Activated CD8-positive, alpha-beta memory T cell treated with anti-CD3 and anti-CD28 coated beads for 4 hours (primary cell): ENCODE results near the gene LRRC18.

ENCODE experiments used
- DNase-seq, 2 donors: peaks; one replicate each; pipeline ENCODE4 v3.0.0-alpha.2; 2020; ENCODE audit warnings: low read depth in 2 of 2

Gene LRRC18

DNA sequence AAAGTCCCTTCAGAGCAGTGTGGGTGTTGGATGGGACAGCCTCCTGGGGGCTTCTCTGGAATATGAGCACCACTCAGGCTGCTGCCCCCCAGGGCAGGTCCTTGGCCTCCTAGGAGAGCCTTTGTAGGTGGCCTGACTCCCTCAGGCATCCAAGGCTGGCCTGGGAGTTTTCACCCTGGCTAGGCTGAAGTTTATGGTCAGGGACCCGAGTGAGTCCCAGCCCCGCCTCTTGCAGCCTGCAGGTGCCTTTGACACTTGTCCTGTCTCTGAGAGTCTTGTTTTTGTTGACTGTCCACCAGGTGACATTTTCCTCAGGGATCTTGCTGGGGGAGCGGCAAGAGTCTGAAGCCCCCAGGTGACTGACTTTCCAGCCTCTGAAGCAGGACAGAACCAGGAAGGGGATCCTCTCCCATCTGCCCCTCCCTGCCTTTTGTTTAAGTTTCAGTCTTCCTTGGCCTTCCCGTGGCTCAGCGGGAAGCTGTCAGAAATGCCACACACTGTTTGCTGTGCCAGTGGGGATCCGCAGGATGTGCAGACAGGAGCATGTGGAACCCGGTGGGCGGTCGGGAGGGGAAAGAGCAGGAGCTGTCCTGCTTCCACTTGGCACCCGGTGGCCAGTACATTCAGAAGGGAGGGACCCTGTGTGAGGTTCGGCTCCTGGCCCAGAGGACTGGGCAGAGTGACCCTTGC, 59.5 kb downstream of the LRRC18 start:
- DNase-seq, result no peak

DNA sequence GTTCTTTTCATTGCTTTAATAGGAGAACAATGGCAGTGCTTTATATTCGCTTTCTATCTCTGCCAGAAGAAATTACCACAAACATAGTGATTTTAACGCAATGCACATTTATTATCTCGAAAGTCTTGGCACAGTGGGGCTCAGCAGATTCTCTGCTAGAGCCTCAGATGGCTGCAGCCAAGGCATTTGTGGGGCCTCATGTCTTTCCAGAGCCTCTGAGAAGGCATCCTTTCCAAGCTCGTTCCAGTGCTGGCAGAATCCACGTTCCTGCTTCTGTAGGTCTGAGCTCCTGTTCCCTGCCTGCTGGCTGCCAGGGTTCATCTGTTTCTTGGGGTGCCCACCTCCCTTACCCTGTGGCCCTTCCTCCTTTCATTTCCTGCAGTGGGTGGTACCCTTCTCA, 60.2 kb downstream of the LRRC18 start:
- DNase-seq, result no peak

DNA sequence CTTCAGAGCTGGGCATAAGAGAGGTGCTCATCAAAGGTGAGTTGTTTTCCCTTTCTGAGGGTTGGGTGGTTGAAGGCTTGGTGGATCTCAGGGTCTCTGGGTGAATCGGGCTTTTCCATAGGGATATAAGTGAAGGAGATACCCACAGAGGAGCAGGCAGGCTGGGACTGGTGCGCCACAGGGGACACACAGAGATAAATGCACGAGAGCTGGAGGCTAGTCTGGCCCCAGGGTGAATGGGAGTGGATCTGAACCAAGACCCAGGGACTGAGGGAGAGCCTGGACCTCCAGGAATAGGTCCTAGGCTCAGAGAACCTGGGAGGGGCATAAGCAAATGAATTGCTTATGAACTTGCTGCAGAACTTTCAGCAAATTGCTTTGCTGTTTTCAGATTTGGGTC, 61.5 kb downstream of the LRRC18 start:
- no peak for DNase-seq

DNA sequence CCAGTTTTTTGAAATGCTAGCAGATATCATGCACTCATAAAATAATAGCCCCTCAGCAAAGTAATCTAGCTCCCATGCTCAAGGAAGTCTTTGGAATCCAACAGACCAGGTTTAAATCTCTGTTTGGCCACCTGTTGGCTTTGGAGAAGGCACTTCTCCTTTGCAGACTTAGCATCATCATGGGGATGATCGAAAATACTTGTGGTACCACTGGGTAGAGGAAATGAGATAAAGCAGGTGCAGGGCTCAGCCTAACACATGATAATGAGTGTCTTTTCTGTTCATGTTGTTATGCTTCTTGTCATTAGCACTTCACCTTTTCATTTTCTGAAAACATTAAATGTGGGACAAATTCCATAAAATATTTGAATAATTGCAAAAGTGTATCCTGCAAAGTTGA, 67.4 kb downstream of the LRRC18 start:
- DNase-seq, result no peak
